Epithelial cell of esophagus (primary cell): ENCODE results near the gene MPV17L2.

ENCODE experiments used
- DNase-seq: peaks from one replicate; pipeline ENCODE4 v3.0.0; 2010; ENCODE audit warnings: low read depth
- H3K4me3 ChIP-seq: 2 replicates; pipeline ENCODE4 v1.5.1; 2011; ENCODE audit warnings: mild to moderate bottlenecking, low read length, control low read depth
- CTCF ChIP-seq: IDR thresholded peaks from 2 replicates; pipeline ENCODE4 v1.5.1; 2011; ENCODE audit warnings: low read depth, mild to moderate bottlenecking, low read length, control low read depth, inconsistent platforms; ENCODE audit not compliant: insufficient read depth; ENCODE audit errors: missing control alignments

Gene MPV17L2

GRCh38 chr19:18216789-18217188, 23.8 kb downstream of the MPV17L2 start:
- TF ChIP-seq CTCF, result no peak
- H3K4me3 ChIP-seq, result no peak overlapping the region
- no peak for DNase-seq

- TF ChIP-seq CTCF, result no peak
- DNase-seq, result no peak
Observed at GRCh38 chr19:18218159-18218558, 25.1 kb downstream of the MPV17L2 start.

GRCh38 chr19:18218600-18218999, 25.6 kb downstream of the MPV17L2 start:
- H3K4me3 ChIP-seq, result no peak overlapping the region
- TF ChIP-seq CTCF, result no peak
- DNase-seq, result no peak

More at GRCh38 chr19:18218159-18218558, 25.1 kb downstream of the MPV17L2 start:
- H3K4me3 ChIP-seq, result no peak overlapping the region

- no peak for TF ChIP-seq CTCF
- H3K4me3 ChIP-seq, result no peak overlapping the region
- no peak for DNase-seq
Observed at GRCh38 chr19:18219911-18220631, 27.1 kb downstream of the MPV17L2 start.

GRCh38 chr19:18220632-18221275, 27.7 kb downstream of the MPV17L2 start:
- no peak overlapping the region for H3K4me3 ChIP-seq

GRCh38 chr19:18221815-18222725, 29.1 kb downstream of the MPV17L2 start:
- no peak for TF ChIP-seq CTCF
- H3K4me3 ChIP-seq, result no peak overlapping the region
- no peak for DNase-seq

More at GRCh38 chr19:18220632-18221275, 27.7 kb downstream of the MPV17L2 start:
- no peak for DNase-seq
- TF ChIP-seq CTCF, result no peak
